Activated CD4-positive, CD25-positive, alpha-beta regulatory T cell treated with anti-CD3 and anti-CD28 coated beads, Interleukin-2, amount 50 U/mL, for 24 hours (primary cell): ENCODE measurements around the gene ACSM2B.
"Not testable (repeated sequence)": the region's sequence is repeated elsewhere in the genome, so short reads cannot be mapped to it uniquely, and the experiment has no call there.

Experiments used
- ATAC-seq, 2 donors: fragments of 150-1000 bp; cut with Tn5 transposase; one replicate each; pipeline ENCODE4 v1.10.0; 2021; ENCODE audit warnings: mild to moderate bottlenecking in 1 of 2, moderate library complexity in 1 of 2

ACSM2B gene

GRCh38 chr16:20531795-20532194 lies 44.4 kb downstream of the ACSM2B start:
- ATAC-seq = not testable (repeated sequence)

DNA sequence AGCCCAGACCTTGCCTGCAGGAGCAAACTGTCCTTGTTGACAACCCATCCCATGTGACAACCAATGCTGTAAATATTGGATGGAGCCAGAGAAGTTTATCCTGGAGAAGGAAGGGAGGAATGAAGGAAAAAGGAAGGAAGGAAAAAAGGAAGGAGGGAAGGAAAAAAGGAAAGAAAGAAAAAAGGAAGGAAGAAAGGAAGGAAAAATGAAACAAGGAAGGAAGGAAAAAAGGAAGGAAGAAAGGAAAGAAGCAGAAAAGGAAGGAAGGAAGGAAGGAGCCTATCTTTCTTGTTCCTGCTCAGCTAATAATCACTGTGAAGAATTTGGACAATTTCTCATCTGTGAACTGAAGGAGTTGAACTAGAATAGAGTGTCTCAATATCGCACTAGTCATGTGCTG lies 56.1 kb downstream of the ACSM2B start:
- ATAC-seq = no peak

DNA sequence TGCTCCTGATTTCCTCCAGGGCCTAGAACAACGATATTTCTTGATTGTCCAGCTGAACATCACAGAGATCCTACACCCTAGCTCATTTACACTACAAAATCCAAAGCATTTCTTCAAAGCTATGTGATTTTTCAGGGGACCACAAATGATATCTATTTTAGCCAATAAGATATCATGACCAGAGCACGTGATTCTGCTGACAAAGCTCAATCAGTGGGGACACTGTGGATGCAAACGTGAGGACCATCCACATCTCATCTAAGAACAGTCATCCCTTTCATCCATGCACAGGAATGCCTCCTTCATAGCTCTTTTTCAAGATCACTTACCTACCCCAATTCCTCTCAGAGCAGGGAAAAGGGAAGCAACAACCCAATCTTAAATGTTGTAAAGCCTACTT lies 56.9 kb downstream of the ACSM2B start:
- ATAC-seq = no peak

DNA sequence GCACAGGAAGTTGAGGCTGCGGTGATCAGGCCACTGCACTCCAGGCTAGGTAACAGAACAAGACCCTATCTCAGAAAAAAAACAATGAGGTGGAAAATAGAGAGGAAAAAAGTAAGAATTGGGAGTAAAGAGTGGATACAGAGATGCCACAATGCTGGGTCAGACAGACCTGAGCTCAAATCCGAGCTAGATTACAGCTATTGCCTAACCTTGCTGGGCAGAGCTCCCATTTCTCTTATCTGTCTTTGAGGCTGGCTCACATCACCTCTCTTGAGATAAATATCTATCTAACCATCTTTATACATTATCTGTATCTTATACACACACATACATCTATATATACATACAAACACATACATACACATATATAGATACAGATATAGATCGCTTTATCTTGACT lies 59.0 kb downstream of the ACSM2B start:
- ATAC-seq = no peak

DNA sequence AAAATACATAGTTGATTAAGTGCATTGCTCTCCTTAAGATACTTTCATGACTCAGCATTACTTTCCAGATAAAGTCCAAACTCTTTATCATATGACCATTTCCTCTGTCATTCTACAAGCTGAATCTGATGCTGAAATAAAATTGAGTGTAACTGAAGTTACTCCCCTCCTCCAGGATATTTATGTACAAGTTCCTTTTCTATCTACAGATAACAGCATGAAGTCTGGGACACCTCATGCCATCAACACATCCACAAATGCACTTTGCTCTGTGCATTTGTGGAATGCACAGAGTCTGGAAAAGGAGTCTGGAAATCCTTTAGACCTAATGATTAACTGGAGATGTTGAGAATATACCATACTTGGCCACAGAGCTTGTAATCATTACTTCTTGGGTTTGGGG lies 60.5 kb downstream of the ACSM2B start:
- ATAC-seq = no peak

DNA sequence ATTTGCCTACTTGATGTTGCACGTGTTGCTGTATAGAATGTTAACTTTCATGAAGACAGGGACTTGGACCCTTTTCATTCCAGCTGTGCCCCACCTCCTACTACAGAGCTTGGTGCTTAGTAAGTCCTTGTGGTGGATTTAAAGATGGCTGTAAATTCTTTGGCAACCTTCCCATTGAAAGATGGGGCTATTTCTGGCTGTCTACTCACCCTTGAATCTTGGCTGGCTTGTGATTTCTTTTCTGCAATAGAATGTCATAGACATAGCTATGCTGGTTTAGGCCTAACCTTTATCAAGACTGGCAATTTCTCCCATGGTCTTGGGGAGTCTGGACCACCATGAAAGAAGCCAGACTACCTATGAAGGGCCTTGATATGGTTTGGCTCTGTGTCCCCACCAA lies 65.8 kb downstream of the ACSM2B start:
- no peak for ATAC-seq

DNA sequence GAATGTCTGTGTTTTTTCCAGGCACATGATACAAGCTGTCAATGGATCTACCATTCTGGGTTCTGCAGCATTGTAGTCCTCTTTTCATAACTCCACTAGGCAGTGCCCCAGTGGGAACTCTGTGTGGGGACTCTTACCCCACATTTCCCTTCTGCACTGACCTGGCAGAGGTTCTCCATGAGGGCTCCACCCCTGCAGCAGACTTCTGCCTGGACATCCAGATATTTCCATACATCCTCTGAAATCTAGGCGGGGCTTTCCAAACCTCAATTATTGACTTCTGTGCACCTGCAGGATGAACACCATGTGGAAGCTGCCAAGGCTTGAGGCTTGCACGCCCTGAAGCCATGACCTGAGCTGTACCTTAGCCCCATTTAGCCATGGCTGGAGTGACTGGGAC lies 68.9 kb downstream of the ACSM2B start:
- ATAC-seq = no peak

DNA sequence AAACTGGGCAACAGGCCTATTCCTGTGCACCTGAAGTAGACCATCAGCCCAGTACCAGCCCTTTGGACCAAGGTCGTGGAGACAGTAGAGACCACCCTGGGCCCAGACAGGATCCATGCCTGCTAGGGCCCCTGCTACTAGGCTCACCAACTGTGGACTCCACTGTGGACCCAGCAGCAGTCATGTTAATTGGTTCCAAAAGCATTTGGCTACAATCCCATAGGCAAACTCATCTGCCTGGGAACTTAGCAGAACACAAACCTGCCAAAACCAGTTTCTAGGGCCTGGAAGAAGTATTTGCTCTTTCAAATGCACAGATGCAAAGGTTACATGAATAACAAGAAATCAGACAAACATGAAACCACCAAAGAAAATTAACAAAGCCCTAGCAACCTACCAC lies 71.7 kb downstream of the ACSM2B start:
- no peak for ATAC-seq

- ATAC-seq = not testable (repeated sequence)
Measured at GRCh38 chr16:20491448-20491847, 84.7 kb downstream of the ACSM2B start.

GRCh38 chr16:20490994-20491393 lies 85.2 kb downstream of the ACSM2B start:
- ATAC-seq = not testable (repeated sequence)
